Fibroblast of lung (primary cell): ENCODE measurements around the gene TAOK3.

ENCODE experiments used
- EZH2 ChIP-seq: IDR thresholded peaks from 2 replicates; pipeline ENCODE4 v1.5.1; 2012; ENCODE audit warnings: low read length, control low read depth, mild to moderate bottlenecking; ENCODE audit errors: missing control alignments
- TF ChIP-seq, protein P1 (sequence below), 2 donors: IDR thresholded peaks in 1 of 2; conservative IDR thresholded peaks in 1 of 2; 1 replicate in 1 of 2; 2 replicates in 1 of 2; pipeline ENCODE4 v1.5.1; 2011 to 2012; ENCODE audit warnings: low read length in 2 of 2, control low read depth in 1 of 2, inconsistent platforms in 1 of 2, low read depth in 1 of 2, mild to moderate bottlenecking in 1 of 2

DNA sequence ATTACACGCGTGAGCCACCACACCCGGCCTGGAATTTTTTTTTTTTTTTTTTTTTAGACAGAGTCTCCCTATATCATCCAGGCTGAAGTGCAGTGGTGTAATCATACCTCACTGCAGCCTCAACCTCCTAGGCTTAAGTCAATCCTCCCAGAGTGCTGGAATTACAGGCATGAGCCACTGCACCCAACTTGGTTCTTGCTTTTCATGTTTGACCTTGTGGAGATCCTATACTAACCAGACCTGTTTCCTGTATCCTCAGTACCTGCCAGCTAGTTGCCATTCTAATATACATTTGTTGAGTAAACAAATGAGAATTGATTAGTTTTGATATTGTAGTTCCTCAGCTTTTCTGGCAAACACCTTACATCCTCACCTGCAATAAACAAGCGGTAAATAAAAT, 265.7 kb downstream of the TAOK3 start:
- TF ChIP-seq, protein P1, sequence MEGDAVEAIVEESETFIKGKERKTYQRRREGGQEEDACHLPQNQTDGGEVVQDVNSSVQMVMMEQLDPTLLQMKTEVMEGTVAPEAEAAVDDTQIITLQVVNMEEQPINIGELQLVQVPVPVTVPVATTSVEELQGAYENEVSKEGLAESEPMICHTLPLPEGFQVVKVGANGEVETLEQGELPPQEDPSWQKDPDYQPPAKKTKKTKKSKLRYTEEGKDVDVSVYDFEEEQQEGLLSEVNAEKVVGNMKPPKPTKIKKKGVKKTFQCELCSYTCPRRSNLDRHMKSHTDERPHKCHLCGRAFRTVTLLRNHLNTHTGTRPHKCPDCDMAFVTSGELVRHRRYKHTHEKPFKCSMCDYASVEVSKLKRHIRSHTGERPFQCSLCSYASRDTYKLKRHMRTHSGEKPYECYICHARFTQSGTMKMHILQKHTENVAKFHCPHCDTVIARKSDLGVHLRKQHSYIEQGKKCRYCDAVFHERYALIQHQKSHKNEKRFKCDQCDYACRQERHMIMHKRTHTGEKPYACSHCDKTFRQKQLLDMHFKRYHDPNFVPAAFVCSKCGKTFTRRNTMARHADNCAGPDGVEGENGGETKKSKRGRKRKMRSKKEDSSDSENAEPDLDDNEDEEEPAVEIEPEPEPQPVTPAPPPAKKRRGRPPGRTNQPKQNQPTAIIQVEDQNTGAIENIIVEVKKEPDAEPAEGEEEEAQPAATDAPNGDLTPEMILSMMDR (conservative IDR thresholded peaks at IDR 0.05 in 1 of 2, IDR thresholded peaks at IDR 0.05 in 1 of 2; ENCODE audit: low read depth in 1 of 2, low read length in 2 of 2) = no peak
- no peak for TF ChIP-seq EZH2
